Measurements from ENCODE around the gene TPRG1L.

- TF ChIP-seq CTCF (IDR thresholded peaks at IDR 0.05), result no peak
- TF ChIP-seq POLR2A (IDR thresholded peaks at IDR 0.05), result no peak
Measured at GRCh38 chr1:3604468-3604974, 20.3 kb upstream of the TPRG1L start.

Data from esophagus squamous epithelium (tissue), 4 donors.